H9 (cell line): Measurements from ENCODE around the gene PDZD7. TPM values are rescaled to one million over a fixed set of nuclear protein-coding genes. Genes with fewer than 3 reads are reported as not detected.

Experiments used
- DNase-seq: peaks from one replicate; pipeline ENCODE4 v3.0.0-alpha.2; 2017
- H2AFZ ChIP-seq: one replicate; pipeline ENCODE4 v1.6.1; 2013; ENCODE audit warnings: mild to moderate bottlenecking, low read length, control low read depth, moderate library complexity
- H2AK5ac ChIP-seq: 2 replicates; pipeline ENCODE4 v1.6.1; 2013; ENCODE audit warnings: low read length, control low read depth, mixed read lengths; ENCODE audit not compliant: insufficient read length
- H2BK120ac ChIP-seq: one replicate; pipeline ENCODE4 v1.6.1; 2013; ENCODE audit warnings: low read depth, mild to moderate bottlenecking, low read length, control low read depth, inconsistent platforms; ENCODE audit not compliant: poor library complexity, severe bottlenecking
- H2BK12ac ChIP-seq: 2 replicates; pipeline ENCODE4 v1.6.1; 2013; ENCODE audit warnings: low read length, control low read depth, mixed read lengths, low read depth; ENCODE audit not compliant: insufficient read length
- H2BK15ac ChIP-seq: 2 replicates; pipeline ENCODE4 v1.6.1; 2013; ENCODE audit warnings: low read depth, low read length, control low read depth
- H2BK20ac ChIP-seq: one replicate; pipeline ENCODE4 v1.6.1; 2013; ENCODE audit warnings: low read depth, mild to moderate bottlenecking, low read length, control low read depth, inconsistent platforms; ENCODE audit not compliant: poor library complexity, severe bottlenecking
- H2BK5ac ChIP-seq: 2 replicates; pipeline ENCODE4 v1.6.1; 2013; ENCODE audit warnings: low read length, control low read depth, mixed read lengths; ENCODE audit not compliant: insufficient read length
- H3K14ac ChIP-seq: 2 replicates; pipeline ENCODE4 v1.6.1; 2013; ENCODE audit warnings: low read length, control low read depth; ENCODE audit not compliant: insufficient read depth
- H3K18ac ChIP-seq: 2 replicates; pipeline ENCODE4 v1.6.1; 2013; ENCODE audit warnings: low read depth, mild to moderate bottlenecking, mixed read lengths, low read length, control low read depth; ENCODE audit not compliant: insufficient read length
- H3K23ac ChIP-seq: 2 replicates; pipeline ENCODE4 v1.6.1; 2013; ENCODE audit warnings: low read length, control low read depth, mixed read lengths, low read depth; ENCODE audit not compliant: insufficient read length
- H3K23me2 ChIP-seq: 2 replicates; pipeline ENCODE4 v1.6.1; 2013; ENCODE audit warnings: low read depth, mild to moderate bottlenecking, mixed read lengths, low read length, control low read depth; ENCODE audit not compliant: insufficient read length, poor library complexity, severe bottlenecking
- H3K27ac ChIP-seq: 2 replicates; pipeline ENCODE4 v1.5.1; 2013; ENCODE audit warnings: low read length, control low read depth, mixed read lengths, low read depth; ENCODE audit not compliant: insufficient read length
- H3K27me3 ChIP-seq: 2 replicates; pipeline ENCODE4 v1.6.1; 2013; ENCODE audit warnings: low read length, control low read depth, inconsistent platforms; ENCODE audit not compliant: insufficient read depth
- H3K4ac ChIP-seq: 2 replicates; pipeline ENCODE4 v1.6.1; 2013; ENCODE audit warnings: low read depth, mild to moderate bottlenecking, control low read depth, inconsistent platforms, low read length, moderate library complexity
- H3K4me1 ChIP-seq: 2 replicates; pipeline ENCODE4 v1.6.1; 2013; ENCODE audit warnings: low read length, control low read depth, inconsistent platforms; ENCODE audit not compliant: insufficient read depth
- H3K4me2 ChIP-seq: 2 replicates; pipeline ENCODE4 v1.6.1; 2013; ENCODE audit warnings: low read length, control low read depth, mixed read lengths; ENCODE audit not compliant: insufficient read length, insufficient read depth
- H3K56ac ChIP-seq: 2 replicates; pipeline ENCODE4 v1.6.1; 2013; ENCODE audit warnings: low read depth, mild to moderate bottlenecking, mixed read lengths, low read length, control low read depth; ENCODE audit not compliant: insufficient read length
- H3K79me1 ChIP-seq: 2 replicates; pipeline ENCODE4 v1.6.1; 2013; ENCODE audit warnings: low read depth, mild to moderate bottlenecking, moderate library complexity, low read length, control low read depth, inconsistent platforms; ENCODE audit not compliant: insufficient read depth, poor library complexity, severe bottlenecking
- H3K79me2 ChIP-seq: 2 replicates; pipeline ENCODE4 v1.6.1; 2013; ENCODE audit warnings: low read length, control low read depth, inconsistent platforms; ENCODE audit not compliant: insufficient read depth
- H3K9ac ChIP-seq: 2 replicates; pipeline ENCODE4 v1.6.1; 2013; ENCODE audit warnings: low read length, control low read depth, mixed read lengths; ENCODE audit not compliant: insufficient read length; ENCODE audit errors: extremely low read depth
- H3K9me3 ChIP-seq: one replicate; pipeline ENCODE4 v1.6.1; 2013; ENCODE audit warnings: low read depth, low read length, inconsistent platforms; ENCODE audit not compliant: control insufficient read depth
- H3T11ph ChIP-seq: one replicate; pipeline ENCODE4 v1.6.1; 2013; ENCODE audit warnings: mild to moderate bottlenecking, low read length, control low read depth, inconsistent platforms
- H4K20me1 ChIP-seq: one replicate; pipeline ENCODE4 v1.6.1; 2013; ENCODE audit not compliant: control insufficient read depth, insufficient read length, insufficient read depth
- H4K5ac ChIP-seq: 2 replicates; pipeline ENCODE4 v1.6.1; 2013; ENCODE audit warnings: low read depth, mild to moderate bottlenecking, mixed read lengths, low read length, control low read depth; ENCODE audit not compliant: insufficient read length
- H4K8ac ChIP-seq: replicated peaks from 2 replicates; pipeline ENCODE4 v1.6.1; 2013; ENCODE audit warnings: low read length, control low read depth, mixed read lengths, low read depth; ENCODE audit not compliant: insufficient read length
- H4K91ac ChIP-seq: 2 replicates; pipeline ENCODE4 v1.6.1; 2013; ENCODE audit warnings: low read depth, mild to moderate bottlenecking, moderate library complexity, mixed read lengths, low read length, control low read depth; ENCODE audit not compliant: insufficient read length
- H3K27ac Mint-ChIP-seq, 3 experiments: 2 replicates in 2 of 3; 3 replicates in 1 of 3; pipeline ENCODE4 v1.8.0; 2020 to 2021; ENCODE audit warnings: mixed read lengths in 3 of 3, mild to moderate bottlenecking in 1 of 3, moderate library complexity in 1 of 3
- H3K27me3 Mint-ChIP-seq: 2 replicates; pipeline ENCODE4 v1.8.0; 2021; ENCODE audit warnings: low read depth, mild to moderate bottlenecking, moderate library complexity, mixed read lengths
- H3K36me3 Mint-ChIP-seq, 3 experiments: 2 replicates in 2 of 3; 3 replicates in 1 of 3; pipeline ENCODE4 v1.8.0; 2020 to 2021; ENCODE audit warnings: low read depth in 3 of 3, mixed read lengths in 3 of 3; ENCODE audit not compliant: insufficient read depth in 1 of 3
- H3K4me1 Mint-ChIP-seq, 2 experiments: 2 replicates each; pipeline ENCODE4 v1.8.0; 2020; ENCODE audit warnings: mixed read lengths in 2 of 2
- H3K4me3 Mint-ChIP-seq, 2 experiments: 2 replicates in 1 of 2; 3 replicates in 1 of 2; pipeline ENCODE4 v1.8.0; 2020 to 2021; ENCODE audit warnings: mild to moderate bottlenecking in 2 of 2, mixed read lengths in 2 of 2, moderate library complexity in 1 of 2
- H3K9me3 Mint-ChIP-seq, 2 experiments: 2 replicates in 1 of 2; 3 replicates in 1 of 2; pipeline ENCODE4 v1.8.0; 2020; ENCODE audit warnings: mild to moderate bottlenecking in 2 of 2, mixed read lengths in 2 of 2, moderate library complexity in 1 of 2
- CTCF ChIP-seq: fragments of 200-600 bp; sonication (generic); conservative IDR thresholded peaks from 3 replicates; pipeline ENCODE4 v1.8.0; 2021; ENCODE audit warnings: antibody characterized with exemption, mild to moderate bottlenecking
- WGBS: extraction: QIAGEN DNeasy Blood & Tissue Kit; methylation state at CpG from one replicate; pipeline ENCODE4 v1.1.7; 2013; ENCODE audit warnings: missing lambda C conversion rate, low lambda C conversion rate, mixed read lengths; ENCODE audit not compliant: insufficient read length; ENCODE audit errors: extremely low coverage; 5-methylcytosine and 5-hydroxymethylcytosine counted together
- total RNA-seq: library from RNA; stranded (reverse); gene quantifications from 2 replicates; pipeline ENCODE4 v1.2.1, GENCODE V29; 2021

The PDZD7 gene
- total RNA-seq, 1 experiment from 2014 or later = 2.0 TPM

GRCh38 chr10:100993986-100994708 lies 36.8 kb downstream of the PDZD7 start:
- no peak overlapping the region for H3K14ac ChIP-seq
- no peak overlapping the region for H3K18ac ChIP-seq
- H3K4ac ChIP-seq = no peak overlapping the region
- H3K36me3 Mint-ChIP-seq = peaks cover 38 to 53% (median 46%) of the 10 kb centered on the region in 3 experiments; a peak in 6 of 7 replicates
- no peak overlapping the region for H3K27ac ChIP-seq
- TF ChIP-seq CTCF = peak; percentile 69
- H3K4me1 Mint-ChIP-seq = peaks cover 27 to 31% of the 10 kb centered on the region in 2 experiments
- no peak overlapping the region for H3K4me2 ChIP-seq
- H3K79me1 ChIP-seq = peaks cover 6% of the 10 kb centered on the region
- no peaks in the 10 kb centered on the region for H4K20me1 ChIP-seq
- no peaks in the 10 kb centered on the region for H3K9me3 ChIP-seq
- no peak overlapping the region for H3T11ph ChIP-seq
- no peak overlapping the region for H4K5ac ChIP-seq
- peaks cover 20% of the 10 kb centered on the region for H3K23me2 ChIP-seq
- no peaks in the 10 kb centered on the region for H3K27me3 ChIP-seq
- no peak overlapping the region for H2BK15ac ChIP-seq
- H3K9me3 Mint-ChIP-seq = no peaks in the 10 kb centered on the region; a peak in 1 of 5 replicates
- H3K27ac Mint-ChIP-seq = peak overlapping the region; percentile 45 to 85 (median 78); a peak in 5 of 7 replicates
- no peak overlapping the region for H2BK12ac ChIP-seq
- no peak overlapping the region for H4K91ac ChIP-seq
- H4K8ac ChIP-seq = no peak overlapping the region
- no peak overlapping the region for H2BK5ac ChIP-seq
- no peak overlapping the region for H3K9ac ChIP-seq
- H3K79me2 ChIP-seq = peaks cover 3% of the 10 kb centered on the region; the same call in 1 of the 2 replicates
- H2AFZ ChIP-seq = no peak overlapping the region
- H3K27me3 Mint-ChIP-seq = no peaks in the 10 kb centered on the region
- no peak overlapping the region for H3K56ac ChIP-seq
- H3K4me3 Mint-ChIP-seq = peak overlapping the region in 1 of 2 experiments; percentile 20; a peak in 2 of 5 replicates
- no peak overlapping the region for H3K23ac ChIP-seq
- DNase-seq = no peak
- no peak overlapping the region for H2BK120ac ChIP-seq
- H3K4me1 ChIP-seq = peaks cover 2% of the 10 kb centered on the region; the same call in 1 of the 2 replicates
- H2BK20ac ChIP-seq = no peak overlapping the region
- no peak overlapping the region for H2AK5ac ChIP-seq
- WGBS = no CpG with 5 or more reads among the region's 10 CpGs
